Urothelium cell line (cell line): ENCODE results near the gene PPP2R5C.

Experiments used
- DNase-seq: peaks from one replicate; pipeline ENCODE4 v3.0.0; 2011; ENCODE audit warnings: low spot score, mixed read lengths
- FAIRE-seq: peaks from 2 replicates; lab custom pipeline; 2011; peaks lifted over from hg19 to GRCh38; lab: Jason Lieb, UNC

Gene PPP2R5C

DNA sequence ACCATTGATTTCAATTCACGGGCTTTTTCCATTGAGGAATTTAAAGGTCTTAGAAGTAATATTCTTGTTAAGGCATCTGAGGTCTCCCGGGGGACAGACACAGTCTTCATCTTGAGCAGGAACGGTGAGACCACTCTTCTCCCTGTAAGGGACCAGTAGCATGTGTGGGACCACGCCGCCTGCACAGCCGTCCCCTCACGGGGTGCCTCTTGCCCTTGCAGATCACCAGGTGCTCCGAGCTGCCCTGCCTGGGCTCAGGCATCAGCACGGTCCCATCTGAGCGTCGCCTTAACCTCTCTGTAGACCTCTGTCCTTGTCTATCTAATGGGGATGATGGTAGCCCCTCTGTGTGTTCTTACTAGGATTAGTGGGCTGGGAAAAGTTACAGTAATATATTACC, 74.1 kb downstream of the PPP2R5C start:
- DNase-seq (no peak), FAIRE-seq (no peak)

DNA sequence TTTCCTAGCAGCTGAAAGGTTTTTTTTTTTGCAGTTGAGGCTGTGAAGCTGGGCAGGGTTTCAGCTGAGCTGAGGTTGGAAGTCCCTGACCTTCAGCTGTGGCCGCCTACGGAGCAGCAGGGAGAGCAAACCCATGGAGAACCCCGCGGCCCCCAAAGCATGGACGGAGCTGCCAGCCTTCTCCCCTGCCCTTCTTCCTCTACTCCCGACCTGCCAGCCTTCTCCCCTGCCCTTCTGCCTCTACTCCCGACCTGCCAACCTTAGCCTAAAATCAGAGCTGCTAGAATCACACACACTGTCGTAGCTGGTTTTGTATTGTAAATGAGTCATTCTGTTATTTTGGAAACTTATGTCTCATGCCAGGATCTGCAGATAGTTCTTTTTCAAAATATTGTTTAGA, 74.6 kb downstream of the PPP2R5C start:
- FAIRE-seq: no peak
- DNase-seq: no peak

GRCh38 chr14:101838476-101838875, 77.0 kb downstream of the PPP2R5C start:
- DNase-seq (no peak), FAIRE-seq (no peak)

GRCh38 chr14:101839236-101839635, 77.7 kb downstream of the PPP2R5C start:
- FAIRE-seq (no peak), DNase-seq (no peak)

DNA sequence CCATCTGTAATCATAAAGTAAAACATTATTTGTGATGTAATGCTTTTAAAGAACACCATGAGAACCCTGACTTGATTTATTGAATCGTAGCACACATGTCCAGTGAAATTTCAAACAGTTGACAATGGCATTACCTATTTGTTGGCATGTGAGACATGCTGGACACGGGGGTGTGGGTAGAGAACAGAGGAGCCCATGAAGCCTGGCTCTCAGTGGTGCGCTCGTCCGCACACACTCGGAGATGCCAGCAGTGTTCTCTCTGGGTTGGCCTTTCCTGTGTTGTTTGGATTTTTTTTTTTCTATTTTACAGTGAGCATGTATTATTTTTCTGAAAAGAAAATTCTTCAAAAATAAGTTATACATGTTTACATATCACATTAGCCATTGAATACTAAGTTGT, 78.2 kb downstream of the PPP2R5C start:
- FAIRE-seq (no peak), DNase-seq (no peak)

GRCh38 chr14:101840649-101841369, 79.3 kb downstream of the PPP2R5C start:
- DNase-seq (no peak), FAIRE-seq (no peak)

GRCh38 chr14:101843038-101843437, 81.5 kb downstream of the PPP2R5C start:
- FAIRE-seq (no peak), DNase-seq (no peak)

DNA sequence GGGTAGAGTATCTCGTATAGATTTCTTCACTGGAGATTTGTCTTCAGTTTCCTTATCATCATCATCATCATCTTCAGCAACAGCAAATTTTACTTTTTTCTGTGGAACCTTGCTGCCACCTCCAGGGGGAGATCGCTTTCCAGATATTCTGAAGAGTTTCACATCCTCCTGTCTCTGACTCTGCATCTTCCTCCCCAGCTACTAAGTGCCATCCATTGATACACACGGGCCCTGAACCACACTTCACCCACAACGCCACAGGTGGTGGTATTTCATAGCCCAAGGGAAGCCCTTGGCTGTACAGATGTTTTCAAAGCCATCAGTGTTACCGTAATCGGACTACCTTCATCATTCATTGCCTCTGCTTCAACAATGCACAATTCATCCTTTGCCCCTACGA, 82.2 kb downstream of the PPP2R5C start:
- DNase-seq (no peak), FAIRE-seq (no peak)

GRCh38 chr14:101844219-101844618, 82.7 kb downstream of the PPP2R5C start:
- FAIRE-seq (no peak), DNase-seq (no peak)

DNA sequence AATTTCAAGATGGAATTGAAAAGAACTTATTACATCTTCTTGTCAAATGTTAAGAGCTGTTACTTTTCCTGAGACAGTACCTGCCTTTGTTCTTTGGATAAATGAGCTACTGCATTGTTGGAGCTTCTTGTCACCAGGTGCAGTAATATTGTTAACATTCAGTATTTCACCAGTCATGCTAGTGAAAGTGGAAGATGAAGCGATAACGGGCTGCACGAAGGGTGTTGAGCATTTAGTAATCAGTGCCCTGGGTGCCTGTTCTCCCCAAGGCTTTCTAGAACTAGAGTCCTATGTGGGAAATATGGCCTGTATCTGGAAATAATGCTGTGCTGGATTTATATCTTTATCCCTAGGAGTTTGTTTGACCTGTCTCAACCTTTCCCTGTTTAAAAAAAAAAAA, 83.2 kb downstream of the PPP2R5C start:
- no peak for DNase-seq
- no peak for FAIRE-seq

DNA sequence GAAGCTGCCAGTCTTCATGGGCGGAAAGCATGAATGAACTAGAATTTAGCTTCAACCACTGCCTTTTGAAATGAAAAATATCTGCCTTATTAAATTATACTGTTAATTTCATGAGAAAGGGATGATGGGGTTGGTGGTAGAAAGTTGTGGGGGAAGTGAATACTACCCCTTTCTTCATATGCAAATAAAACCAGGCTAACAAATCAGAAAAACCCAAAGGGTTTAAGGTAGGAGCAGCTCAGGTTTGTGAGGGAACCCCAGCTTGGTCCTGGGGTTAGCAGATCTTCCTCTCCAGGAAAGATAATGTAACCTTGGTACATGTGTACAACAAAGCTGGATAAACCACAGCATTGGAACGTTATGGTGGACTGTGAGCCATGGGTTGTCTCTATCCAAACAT, 84.0 kb downstream of the PPP2R5C start:
- FAIRE-seq (no peak), DNase-seq (no peak)

GRCh38 chr14:101845896-101846295, 84.4 kb downstream of the PPP2R5C start:
- DNase-seq (no peak), FAIRE-seq (no peak)

- DNase-seq: no peak
- no peak for FAIRE-seq
Measured at GRCh38 chr14:101849125-101849524, 87.6 kb downstream of the PPP2R5C start.

- FAIRE-seq (no peak), DNase-seq (no peak)
Measured at GRCh38 chr14:101849640-101850039, 88.1 kb downstream of the PPP2R5C start.

GRCh38 chr14:101851183-101851582, 89.7 kb downstream of the PPP2R5C start:
- FAIRE-seq (no peak), DNase-seq (no peak)

DNA sequence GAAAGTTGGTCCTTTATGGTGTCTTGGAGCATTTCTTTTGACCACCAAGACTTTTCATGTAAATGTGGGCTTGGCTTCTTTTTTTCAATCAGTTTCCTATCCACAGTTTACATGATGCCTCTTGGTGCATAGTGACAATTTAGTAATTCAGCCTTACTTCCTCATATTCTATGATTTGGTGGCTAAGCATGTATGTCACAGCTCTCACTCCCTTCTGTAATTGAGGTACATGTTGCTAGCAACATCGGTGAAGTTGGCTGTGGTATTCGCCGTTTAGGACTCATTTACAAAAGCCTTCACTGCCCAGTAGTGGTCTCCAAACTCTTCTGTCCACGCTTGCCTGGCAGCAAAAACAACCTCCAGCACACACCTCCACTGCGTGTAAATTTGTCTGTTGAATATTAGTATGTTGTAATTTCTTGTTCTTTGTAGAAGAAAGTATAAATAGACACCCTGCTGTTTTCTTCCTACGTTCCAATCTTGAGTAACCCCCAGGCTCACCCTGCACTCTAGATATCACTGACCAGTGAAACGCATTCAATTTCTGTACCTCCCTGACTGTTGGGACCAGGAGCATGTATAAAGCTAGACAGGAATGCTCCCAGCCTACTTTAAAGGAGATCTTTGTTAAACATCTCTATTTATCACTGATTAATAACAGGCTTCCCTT, 90.4 kb downstream of the PPP2R5C start:
- no peak for DNase-seq
- no peak for FAIRE-seq

DNA sequence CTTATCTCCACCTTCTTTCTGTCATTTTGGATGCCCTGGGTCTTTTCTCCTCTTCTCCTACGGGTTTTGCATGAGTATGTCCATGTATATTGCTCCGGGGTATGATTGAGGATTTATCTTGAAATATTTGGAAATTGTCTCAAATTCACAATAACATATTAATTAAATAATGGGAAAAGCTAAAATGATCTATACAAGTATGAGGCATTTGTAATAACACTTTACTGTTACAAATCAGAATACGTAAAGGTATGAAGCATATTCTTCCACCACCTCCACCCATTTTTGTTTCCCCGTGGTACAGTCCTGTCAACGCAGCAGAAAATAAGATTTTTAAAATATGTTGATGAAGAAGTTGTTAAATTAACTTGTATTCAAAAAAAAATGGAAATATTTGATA, 91.3 kb downstream of the PPP2R5C start:
- FAIRE-seq (no peak), DNase-seq (no peak)

- no peak for DNase-seq
- FAIRE-seq: no peak
Measured at GRCh38 chr14:101853455-101854018, 92.0 kb downstream of the PPP2R5C start.

DNA sequence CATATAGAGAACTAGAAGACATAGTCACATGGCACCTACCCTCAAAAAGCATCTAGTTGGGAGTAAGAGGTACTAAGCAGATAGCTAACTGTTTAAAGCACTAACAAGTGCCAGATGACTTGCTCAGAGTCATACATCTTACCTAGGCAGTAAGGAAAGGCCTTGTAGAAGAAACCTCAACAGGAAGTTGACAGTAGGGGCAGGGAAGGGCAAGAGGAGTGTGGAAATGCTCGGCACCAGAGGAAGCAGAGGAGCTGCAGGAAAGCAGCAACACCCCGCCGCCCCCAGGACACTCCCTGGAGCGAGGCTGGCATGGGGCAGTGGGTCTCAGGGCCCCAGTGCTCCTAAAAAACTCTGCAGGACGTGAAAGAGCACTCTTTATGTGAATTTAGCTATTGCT, 92.9 kb downstream of the PPP2R5C start:
- no peak for DNase-seq
- no peak for FAIRE-seq

DNA sequence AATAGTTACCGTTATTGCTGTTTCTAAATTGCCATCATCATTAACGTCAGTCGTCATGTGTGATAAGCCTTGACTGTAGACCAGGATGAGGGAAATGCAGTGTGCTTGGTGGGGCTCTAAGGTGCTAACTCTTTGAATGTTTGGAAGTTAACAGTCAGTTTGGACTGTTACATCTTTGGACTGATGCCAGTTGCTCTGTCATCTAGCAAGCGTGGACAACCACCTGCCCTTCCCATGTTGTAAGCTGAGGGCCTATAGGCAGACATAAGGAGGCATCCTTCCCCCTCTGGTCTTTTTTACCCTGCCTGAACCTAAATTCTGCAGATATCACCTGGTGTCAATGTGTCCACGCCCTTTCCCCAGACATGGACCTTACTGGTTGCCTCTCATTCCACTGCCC, 94.4 kb downstream of the PPP2R5C start:
- DNase-seq (no peak), FAIRE-seq (no peak)

DNA sequence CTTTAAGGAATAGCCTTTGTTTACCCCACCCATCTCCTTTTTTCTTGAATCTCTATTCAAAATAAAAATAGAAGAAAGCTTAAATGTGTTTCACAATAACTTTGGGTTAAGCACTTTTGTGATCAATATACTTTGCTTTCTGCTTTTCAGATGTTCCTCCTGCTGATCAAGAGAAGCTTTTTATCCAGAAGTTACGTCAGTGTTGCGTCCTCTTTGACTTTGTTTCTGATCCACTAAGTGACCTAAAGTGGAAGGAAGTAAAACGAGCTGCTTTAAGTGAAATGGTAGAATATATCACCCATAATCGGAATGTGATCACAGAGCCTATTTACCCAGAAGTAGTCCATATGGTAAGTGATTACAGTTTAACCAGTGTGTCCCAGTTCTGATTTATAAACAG, 95.0 kb downstream of the PPP2R5C start:
- DNase-seq (no peak), FAIRE-seq (no peak)

DNA sequence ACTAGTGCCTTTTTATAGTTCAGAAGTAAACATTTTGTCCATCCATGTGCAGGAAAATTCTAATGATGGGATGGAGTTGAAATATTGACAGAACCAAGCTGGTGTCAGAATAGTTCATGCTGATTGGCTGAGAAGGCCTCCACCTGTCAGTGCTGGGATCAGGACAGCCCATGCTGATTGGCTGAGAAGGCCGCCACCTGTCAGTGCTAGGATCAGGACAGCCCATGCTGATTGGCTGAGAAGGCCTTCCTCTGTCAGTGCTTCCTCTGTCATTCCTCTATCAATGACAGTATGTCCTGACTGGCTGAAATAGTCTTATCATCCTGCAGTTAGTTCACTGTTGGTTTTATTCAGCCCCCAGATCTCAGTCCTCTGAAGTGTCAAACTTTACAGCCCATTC, 95.7 kb downstream of the PPP2R5C start:
- DNase-seq (no peak), FAIRE-seq (no peak)
